ENCODE measurements around the gene NAV2. TPM values are rescaled to one million over a fixed set of nuclear protein-coding genes. Genes with fewer than 3 reads are reported as not detected.

The NAV2 gene
- total RNA-seq, 2 experiments from 2014 or later = 0.26 to 0.67 TPM

- no peaks in the 10 kb centered on the region for H3K36me3 Mint-ChIP-seq
- no peak for ATAC-seq
- H3K27ac Mint-ChIP-seq = no peak overlapping the region
- no peaks in the 10 kb centered on the region for H3K27me3 Mint-ChIP-seq
- H3K4me1 Mint-ChIP-seq = no peaks in the 10 kb centered on the region
- H3K4me3 Mint-ChIP-seq = no peak overlapping the region
- H3K9me3 Mint-ChIP-seq (ENCODE audit: low read depth) = no peaks in the 10 kb centered on the region
- DNase-seq = no peak
- CTCF ChIA-PET = no interaction called here
Measured at GRCh38 chr11:19808076-19808911, 95.7 kb downstream of the NAV2 start.

- CTCF ChIA-PET = no interaction called here
- no peak for DNase-seq
Measured at GRCh38 chr11:19810852-19811251, 98.2 kb downstream of the NAV2 start.

GRCh38 chr11:19811380-19811779, 98.7 kb downstream of the NAV2 start:
- no peak for ATAC-seq
- no peaks in the 10 kb centered on the region for H3K4me1 Mint-ChIP-seq

More at GRCh38 chr11:19810852-19811251, 98.2 kb downstream of the NAV2 start:
- H3K4me3 Mint-ChIP-seq = no peak overlapping the region
- H3K27me3 Mint-ChIP-seq = no peaks in the 10 kb centered on the region
- no peak for ATAC-seq
- no peaks in the 10 kb centered on the region for H3K36me3 Mint-ChIP-seq
- H3K9me3 Mint-ChIP-seq (ENCODE audit: low read depth) = no peaks in the 10 kb centered on the region
- no peak overlapping the region for H3K27ac Mint-ChIP-seq
- H3K4me1 Mint-ChIP-seq = no peaks in the 10 kb centered on the region

GRCh38 chr11:19812096-19812495, 99.5 kb downstream of the NAV2 start:
- H3K27me3 Mint-ChIP-seq = no peaks in the 10 kb centered on the region

More at GRCh38 chr11:19811380-19811779, 98.7 kb downstream of the NAV2 start:
- CTCF ChIA-PET = no interaction called here
- Mint-ChIP-seq H3K27me3 (no peaks in the 10 kb centered on the region), H3K36me3 (no peaks in the 10 kb centered on the region), H3K4me3 (no peak overlapping the region), H3K9me3 (ENCODE audit: low read depth) (no peaks in the 10 kb centered on the region), H3K27ac (no peak overlapping the region)
- no peak for DNase-seq

GRCh38 chr11:19812710-19813109, 100.1 kb downstream of the NAV2 start:
- H3K9me3 Mint-ChIP-seq (ENCODE audit: low read depth) = no peaks in the 10 kb centered on the region
- H3K4me3 Mint-ChIP-seq = no peak overlapping the region
- no peaks in the 10 kb centered on the region for H3K36me3 Mint-ChIP-seq
- no peaks in the 10 kb centered on the region for H3K27me3 Mint-ChIP-seq
- no peaks in the 10 kb centered on the region for H3K4me1 Mint-ChIP-seq
- DNase-seq (no peak), ATAC-seq (no peak)
- H3K27ac Mint-ChIP-seq = no peak overlapping the region
- CTCF ChIA-PET = no interaction called here

More at GRCh38 chr11:19812096-19812495, 99.5 kb downstream of the NAV2 start:
- H3K4me1 Mint-ChIP-seq = no peaks in the 10 kb centered on the region
- H3K9me3 Mint-ChIP-seq (ENCODE audit: low read depth) = no peaks in the 10 kb centered on the region
- DNase-seq = no peak
- ATAC-seq = no peak
- H3K36me3 Mint-ChIP-seq = no peaks in the 10 kb centered on the region
- H3K4me3 Mint-ChIP-seq = no peak overlapping the region
- CTCF ChIA-PET = no interaction called here
- no peak overlapping the region for H3K27ac Mint-ChIP-seq

GRCh38 chr11:19813158-19813879, 100.7 kb downstream of the NAV2 start:
- Mint-ChIP-seq H3K4me3 (no peak overlapping the region), H3K27me3 (no peaks in the 10 kb centered on the region), H3K27ac (no peak overlapping the region), H3K36me3 (no peaks in the 10 kb centered on the region), H3K4me1 (no peaks in the 10 kb centered on the region), H3K9me3 (ENCODE audit: low read depth) (no peaks in the 10 kb centered on the region)
- no peak for DNase-seq
- ATAC-seq = no peak
- CTCF ChIA-PET = no interaction called here

- no peaks in the 10 kb centered on the region for H3K27me3 Mint-ChIP-seq
- H3K36me3 Mint-ChIP-seq = no peaks in the 10 kb centered on the region
- no peaks in the 10 kb centered on the region for H3K4me1 Mint-ChIP-seq
- no peak overlapping the region for H3K27ac Mint-ChIP-seq
- ATAC-seq = no peak
- no peak for DNase-seq
- CTCF ChIA-PET = no interaction called here
- H3K9me3 Mint-ChIP-seq (ENCODE audit: low read depth) = no peaks in the 10 kb centered on the region
- H3K4me3 Mint-ChIP-seq = no peak overlapping the region
Measured at GRCh38 chr11:19814421-19814820, 101.8 kb downstream of the NAV2 start.

GRCh38 chr11:19816040-19816439, 103.4 kb downstream of the NAV2 start:
- CTCF ChIA-PET = no interaction called here
- H3K27me3 Mint-ChIP-seq = no peaks in the 10 kb centered on the region
- no peak overlapping the region for H3K4me3 Mint-ChIP-seq
- no peaks in the 10 kb centered on the region for H3K4me1 Mint-ChIP-seq
- ATAC-seq (no peak), DNase-seq (no peak)
- no peaks in the 10 kb centered on the region for H3K9me3 Mint-ChIP-seq (ENCODE audit: low read depth)
- H3K36me3 Mint-ChIP-seq = no peaks in the 10 kb centered on the region
- H3K27ac Mint-ChIP-seq = no peak overlapping the region

GRCh38 chr11:19816817-19817216, 104.2 kb downstream of the NAV2 start:
- no peaks in the 10 kb centered on the region for H3K36me3 Mint-ChIP-seq
- CTCF ChIA-PET = no interaction called here
- no peak overlapping the region for H3K27ac Mint-ChIP-seq
- H3K4me3 Mint-ChIP-seq = no peak overlapping the region
- H3K27me3 Mint-ChIP-seq = no peaks in the 10 kb centered on the region
- H3K4me1 Mint-ChIP-seq = no peaks in the 10 kb centered on the region
- DNase-seq (no peak), ATAC-seq (no peak)
- no peaks in the 10 kb centered on the region for H3K9me3 Mint-ChIP-seq (ENCODE audit: low read depth)

- Mint-ChIP-seq H3K9me3 (ENCODE audit: low read depth) (no peaks in the 10 kb centered on the region), H3K4me1 (no peaks in the 10 kb centered on the region), H3K36me3 (no peaks in the 10 kb centered on the region), H3K27me3 (no peaks in the 10 kb centered on the region), H3K27ac (no peak overlapping the region), H3K4me3 (no peak overlapping the region)
- no peak for DNase-seq
- no peak for ATAC-seq
- CTCF ChIA-PET = no interaction called here
Measured at GRCh38 chr11:19817265-19817851, 104.7 kb downstream of the NAV2 start.

GRCh38 chr11:19817870-19818269, 105.2 kb downstream of the NAV2 start:
- Mint-ChIP-seq H3K9me3 (ENCODE audit: low read depth) (no peaks in the 10 kb centered on the region), H3K4me3 (no peak overlapping the region), H3K4me1 (no peaks in the 10 kb centered on the region), H3K36me3 (no peaks in the 10 kb centered on the region), H3K27me3 (no peaks in the 10 kb centered on the region), H3K27ac (no peak overlapping the region)
- no peak for DNase-seq
- CTCF ChIA-PET = no interaction called here
- no peak for ATAC-seq

GRCh38 chr11:19818619-19819018, 106.0 kb downstream of the NAV2 start:
- Mint-ChIP-seq H3K4me1 (no peaks in the 10 kb centered on the region), H3K36me3 (no peaks in the 10 kb centered on the region), H3K4me3 (no peak overlapping the region), H3K27ac (no peak overlapping the region), H3K9me3 (ENCODE audit: low read depth) (no peaks in the 10 kb centered on the region), H3K27me3 (peaks cover under 1% of the 10 kb centered on the region)
- DNase-seq (no peak), ATAC-seq (no peak)
- CTCF ChIA-PET = no interaction called here

GRCh38 chr11:19819148-19819547, 106.5 kb downstream of the NAV2 start:
- CTCF ChIA-PET = no interaction called here
- DNase-seq = no peak
- Mint-ChIP-seq H3K27me3 (peaks cover 2% of the 10 kb centered on the region), H3K4me3 (no peak overlapping the region), H3K36me3 (no peaks in the 10 kb centered on the region), H3K27ac (no peak overlapping the region), H3K4me1 (no peaks in the 10 kb centered on the region), H3K9me3 (ENCODE audit: low read depth) (no peaks in the 10 kb centered on the region)
- ATAC-seq = no peak

- Mint-ChIP-seq H3K27me3 (peaks cover 2% of the 10 kb centered on the region), H3K4me1 (no peaks in the 10 kb centered on the region), H3K36me3 (no peaks in the 10 kb centered on the region), H3K4me3 (no peak overlapping the region), H3K9me3 (ENCODE audit: low read depth) (no peaks in the 10 kb centered on the region), H3K27ac (no peak overlapping the region)
- ATAC-seq (no peak), DNase-seq (no peak)
- CTCF ChIA-PET = no interaction called here
Measured at GRCh38 chr11:19820100-19820499, 107.5 kb downstream of the NAV2 start.

Measured in activated CD8-positive, alpha-beta memory T cell treated with anti-CD3 and anti-CD28 coated beads, Interleukin-2, amount 10 ng/mL, durations not matched to agents 7 days and 5 days (primary cell).